Activated CD4-positive, alpha-beta T cell treated with anti-CD3 and anti-CD28 coated beads, Interleukin-10, Interleukin-2, amounts not matched to agents 100 ng/mL and 50 ng/mL, durations not matched to agents 16 hours and 8 hours (primary cell): ENCODE data around the gene KRTAP5-1.

Experiments
- DNase-seq: peaks from one replicate; pipeline ENCODE4 v3.0.0-alpha.2; 2020

KRTAP5-1 gene

GRCh38 chr11:1570896-1571759, 14.0 kb downstream of the KRTAP5-1 start:
- DNase-seq: no peak

GRCh38 chr11:1570531-1570895, 14.6 kb downstream of the KRTAP5-1 start:
- DNase-seq: no peak

- no peak for DNase-seq
Measured at GRCh38 chr11:1570001-1570453, 15.1 kb downstream of the KRTAP5-1 start.

GRCh38 chr11:1569251-1569780, 15.8 kb downstream of the KRTAP5-1 start:
- DNase-seq: no peak

DNA sequence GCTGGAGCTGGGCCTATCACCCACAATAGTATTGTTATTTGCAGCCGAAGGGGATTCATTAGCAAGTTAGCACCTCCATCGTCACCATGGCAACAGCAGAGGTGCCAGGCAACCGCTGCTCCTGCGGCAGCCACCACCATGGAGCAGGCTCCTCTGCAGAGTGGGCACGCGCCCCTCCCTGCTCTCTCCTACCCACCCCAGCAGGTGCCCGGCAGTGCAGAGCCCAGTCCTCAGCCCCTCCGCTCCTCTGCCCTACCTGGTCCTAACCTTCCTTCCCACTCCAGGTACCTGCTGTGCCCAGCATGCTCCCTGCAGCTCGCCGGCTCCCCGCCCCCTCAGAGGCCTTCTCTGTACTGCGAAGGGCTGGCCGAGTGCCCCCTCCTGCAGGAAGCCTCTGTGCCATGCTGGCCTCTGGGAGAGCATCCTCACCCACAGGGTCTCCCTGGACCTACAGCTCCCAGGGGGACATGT, 16.6 kb downstream of the KRTAP5-1 start:
- DNase-seq: no peak

DNA sequence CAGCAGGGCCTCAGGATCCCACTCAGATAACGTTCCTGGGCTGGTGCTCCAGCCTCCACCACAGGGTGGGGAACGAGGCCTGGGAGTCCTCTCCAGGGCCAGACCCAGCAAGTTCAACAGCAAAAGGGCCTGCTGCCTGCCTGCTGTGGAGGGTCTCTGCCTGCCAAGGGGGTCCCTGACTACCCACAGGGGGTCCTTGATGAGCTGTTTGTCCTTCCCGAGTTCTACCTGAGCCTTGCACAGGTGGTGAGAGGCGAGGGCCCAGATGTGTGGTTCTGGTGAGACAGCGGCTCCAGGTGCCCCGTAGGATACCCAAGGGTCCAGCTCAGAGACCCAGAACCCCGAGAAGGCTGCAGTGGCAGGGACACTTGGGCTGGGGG, 17.4 kb downstream of the KRTAP5-1 start:
- DNase-seq: no peak

DNA sequence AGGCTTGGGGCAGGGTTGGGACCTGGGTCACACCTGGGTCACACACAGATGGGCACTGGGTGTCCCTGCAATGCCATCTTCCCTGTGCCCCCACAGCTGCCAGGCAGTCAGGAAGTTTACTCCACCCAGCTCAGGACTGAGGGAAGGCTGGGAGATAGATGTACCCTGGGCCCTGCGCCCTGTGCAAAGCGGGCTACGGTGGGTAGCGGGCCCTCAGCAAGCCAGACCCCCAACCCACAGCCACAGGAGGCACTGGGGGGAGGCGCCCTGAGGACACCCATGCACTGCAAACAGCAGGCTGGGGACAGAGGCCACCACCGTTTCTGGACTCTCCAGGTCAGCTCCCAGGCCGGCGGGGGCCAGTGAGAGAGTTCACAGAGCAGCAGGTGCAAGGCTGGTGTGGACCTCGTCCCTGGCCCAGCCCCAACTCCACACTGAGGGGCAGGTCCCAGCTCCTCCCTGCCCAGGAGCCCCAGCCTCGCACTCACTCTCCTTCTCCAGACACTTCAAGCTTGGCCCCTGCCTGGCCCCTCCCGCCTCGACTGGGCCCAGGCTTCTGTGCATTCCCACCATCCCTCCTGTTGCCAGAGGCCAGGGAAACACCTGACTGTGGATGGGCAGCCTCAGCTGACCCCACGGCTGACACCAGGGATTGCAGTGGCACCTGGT, 17.9 kb downstream of the KRTAP5-1 start:
- no peak for DNase-seq

- DNase-seq: no peak
Measured at GRCh38 chr11:1566381-1567051, 18.6 kb downstream of the KRTAP5-1 start.

DNA sequence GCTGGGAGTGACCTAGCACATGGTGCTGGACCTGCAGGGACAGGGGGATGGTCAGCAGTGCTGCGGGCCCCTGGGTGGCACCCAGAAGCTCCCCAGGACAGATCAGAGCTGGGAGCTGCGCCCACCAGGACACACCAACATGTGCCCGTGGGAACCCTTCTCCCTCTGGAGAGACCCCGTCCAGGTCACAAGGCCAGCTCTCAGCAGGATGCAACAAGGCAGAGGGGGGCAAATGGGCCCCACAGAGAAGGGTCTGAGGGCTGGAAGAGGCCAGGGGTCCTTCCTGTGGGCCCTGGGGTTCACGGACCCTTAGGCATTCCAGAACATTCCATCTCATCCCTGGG, 19.2 kb downstream of the KRTAP5-1 start:
- no peak for DNase-seq

GRCh38 chr11:1565173-1565903, 19.7 kb downstream of the KRTAP5-1 start:
- DNase-seq: no peak

DNA sequence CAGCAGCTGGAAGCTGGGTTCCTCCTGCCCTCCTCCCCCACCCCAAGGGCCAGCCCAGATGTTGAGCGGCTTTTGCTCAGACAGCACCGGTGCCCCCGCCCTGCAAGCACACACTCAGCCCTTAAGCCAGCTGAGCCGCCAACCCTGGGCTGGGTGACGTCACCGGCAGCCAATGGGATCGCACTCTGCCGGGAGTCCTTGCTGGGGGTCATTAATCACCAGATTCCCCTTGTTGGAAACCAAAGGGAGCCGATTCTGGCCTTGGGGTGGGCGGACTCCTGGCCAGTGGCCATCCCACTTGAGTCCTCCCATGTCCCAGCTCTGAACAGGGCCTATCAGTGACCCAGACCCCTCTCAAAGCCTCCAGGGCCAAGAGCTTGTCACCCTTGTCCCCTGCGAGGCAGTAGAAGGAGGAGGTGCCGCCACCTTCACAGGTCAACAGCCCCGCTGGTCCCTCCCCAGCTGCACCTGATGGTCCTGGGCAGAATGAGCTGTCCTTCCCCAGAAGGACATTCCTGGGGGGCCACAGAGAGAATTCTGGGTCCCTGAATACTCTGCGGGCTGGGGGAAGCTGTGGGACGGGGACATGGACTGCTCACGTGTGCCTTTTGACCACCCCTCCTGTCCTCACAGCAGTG, 20.4 kb downstream of the KRTAP5-1 start:
- no peak for DNase-seq

DNA sequence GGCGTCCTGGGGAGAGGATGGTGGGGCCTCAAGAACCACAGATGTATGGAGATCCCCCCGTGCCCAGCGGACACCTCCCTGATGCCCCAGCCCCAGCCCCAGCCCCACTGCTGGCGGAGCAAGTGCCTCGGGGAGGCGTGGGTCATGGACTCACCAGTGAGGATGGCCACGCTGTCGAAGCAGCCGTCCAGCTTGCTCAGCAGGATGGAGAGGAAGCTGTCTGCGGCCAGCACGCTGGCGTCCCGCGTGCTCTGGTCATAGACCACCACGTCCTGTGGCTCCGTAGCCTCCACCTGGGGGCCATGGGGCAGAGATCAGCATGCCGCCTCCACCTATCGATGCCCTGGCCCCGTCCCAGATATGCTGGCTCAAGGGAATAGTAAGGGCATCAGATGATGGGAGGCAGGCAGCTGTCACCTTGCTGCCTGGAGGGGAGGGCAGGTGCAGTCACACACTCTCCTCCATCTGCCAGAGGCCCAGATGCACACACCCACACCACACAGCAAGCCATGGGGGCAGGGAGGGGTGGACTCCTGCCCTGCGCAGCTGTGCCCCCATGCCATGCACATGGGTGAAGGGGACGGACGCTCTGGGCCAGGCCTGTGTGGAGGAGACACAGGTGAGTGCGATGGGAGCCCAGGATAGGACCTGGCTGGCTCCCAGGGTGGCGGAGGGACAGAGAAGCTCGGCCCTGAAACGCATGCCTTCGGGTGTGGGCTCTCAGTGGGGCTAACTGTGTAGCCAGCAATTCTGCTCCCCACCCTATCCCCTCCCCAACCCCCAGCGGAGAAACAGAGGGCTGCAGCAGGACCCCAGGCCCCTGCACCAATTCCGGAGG, 21.2 kb downstream of the KRTAP5-1 start:
- no peak for DNase-seq

DNA sequence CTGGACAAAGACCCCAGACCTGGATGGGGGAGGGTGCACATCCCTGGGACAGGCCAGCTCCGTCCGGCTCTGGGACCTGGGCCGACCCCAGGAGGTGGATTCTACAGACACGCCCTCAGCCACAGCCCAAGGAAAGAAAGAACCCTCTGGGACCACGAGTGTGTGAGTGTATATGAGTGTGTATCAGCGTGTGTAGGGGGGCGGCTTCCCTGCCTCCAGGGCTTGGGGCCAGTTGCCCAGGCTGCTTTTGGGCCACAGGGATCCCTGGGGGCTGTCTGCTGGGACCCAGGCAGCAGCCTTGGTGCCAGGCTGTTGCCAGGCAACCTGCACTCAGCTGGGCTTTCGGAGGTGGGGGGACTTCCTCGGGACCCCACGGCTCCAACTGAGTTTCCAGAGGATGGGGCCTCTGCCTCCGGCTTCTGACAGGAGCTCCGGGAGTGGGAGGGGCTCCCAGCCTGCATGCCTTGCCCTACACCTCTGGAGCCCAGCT, 21.9 kb downstream of the KRTAP5-1 start:
- DNase-seq: no peak

DNA sequence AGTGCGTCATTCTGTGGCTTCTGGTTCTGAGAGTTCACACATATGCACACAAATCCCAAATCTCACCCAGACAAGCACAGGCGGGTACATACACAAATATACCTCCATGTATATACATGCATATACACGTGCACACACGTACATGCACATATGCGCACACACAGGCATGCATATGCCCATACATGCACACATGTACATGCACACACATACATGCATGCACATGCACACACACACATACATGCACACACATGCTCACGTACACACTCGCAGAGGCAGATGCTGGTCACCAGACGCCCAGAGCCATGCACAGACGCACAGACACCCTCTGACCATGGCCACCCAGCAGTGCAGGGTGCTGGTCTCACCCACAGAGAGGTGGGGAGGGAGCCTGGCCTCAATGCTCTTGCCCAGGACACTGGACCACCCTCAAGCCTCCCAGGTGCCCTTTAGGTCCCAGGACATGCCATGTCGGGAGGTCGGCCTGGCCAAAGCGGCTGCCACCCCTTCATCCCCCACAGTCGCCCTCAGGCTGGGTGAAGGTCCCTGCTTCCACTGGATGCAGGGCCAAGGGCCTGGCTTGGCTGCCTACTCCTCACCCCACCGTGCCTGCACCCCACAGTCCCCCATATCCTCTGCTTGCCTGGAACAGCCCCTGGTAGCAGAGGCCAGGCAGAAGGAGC, 22.5 kb downstream of the KRTAP5-1 start:
- no peak for DNase-seq

DNA sequence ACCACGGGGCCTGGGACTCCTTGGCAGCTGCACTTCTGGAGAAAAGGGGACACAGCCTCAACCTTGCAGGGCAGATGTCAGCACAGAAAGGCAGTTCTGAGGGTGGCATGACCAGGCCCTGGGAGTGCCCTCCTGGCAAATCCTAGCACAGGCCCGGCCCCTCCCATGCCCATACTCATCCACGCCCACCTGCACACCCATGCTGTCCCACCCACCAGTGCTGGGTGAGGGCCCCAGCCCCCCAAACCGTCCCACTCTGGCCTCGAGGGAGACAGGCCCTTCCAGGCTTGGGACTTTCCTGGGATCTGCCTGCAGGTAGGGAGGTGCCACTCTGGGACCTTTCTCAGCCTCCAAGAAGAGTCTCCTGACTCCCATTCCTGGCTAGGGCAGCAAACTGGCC, 23.1 kb downstream of the KRTAP5-1 start:
- DNase-seq: no peak

- DNase-seq: no peak
Measured at GRCh38 chr11:1561266-1561665, 23.8 kb downstream of the KRTAP5-1 start.

GRCh38 chr11:1560649-1561251, 24.3 kb downstream of the KRTAP5-1 start:
- DNase-seq: no peak

DNA sequence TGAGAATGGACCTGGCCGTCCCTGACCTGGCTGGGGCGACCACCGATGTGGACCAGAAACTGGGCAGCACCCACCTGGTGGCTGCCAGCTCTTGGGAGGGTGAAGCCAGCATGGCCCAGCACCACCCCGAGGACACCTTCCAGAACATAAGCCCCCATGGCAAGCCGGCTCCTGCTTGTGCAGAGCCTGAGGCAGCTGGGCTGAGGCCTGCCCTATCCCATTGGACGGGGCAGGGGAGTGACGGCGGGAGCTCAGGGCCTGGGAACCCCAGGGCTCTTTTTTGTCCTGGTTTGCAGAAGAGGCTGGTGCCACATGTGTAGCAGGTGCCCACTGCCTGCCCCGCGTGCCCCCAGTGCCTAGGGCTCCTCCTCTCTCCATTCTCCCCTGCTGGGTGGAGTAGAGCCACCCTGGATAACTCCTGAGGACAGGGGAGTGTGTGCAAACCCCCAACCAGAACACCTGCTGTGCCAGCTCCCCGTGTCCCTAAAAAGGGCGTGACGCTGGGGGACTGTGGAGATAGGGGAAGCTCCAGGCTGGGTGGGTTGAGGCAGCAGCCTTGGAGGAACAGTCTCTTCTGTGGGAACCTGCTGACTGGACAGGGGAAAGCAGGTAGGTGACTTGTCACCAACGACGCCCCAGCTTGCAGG, 25.0 kb downstream of the KRTAP5-1 start:
- no peak for DNase-seq

GRCh38 chr11:1559111-1559951, 25.8 kb downstream of the KRTAP5-1 start:
- DNase-seq: no peak
